Posterior cingulate gyrus (tissue), 11 donors: ENCODE data around the gene DNAJC16.
"Not testable (repeated sequence)": the region's sequence is repeated elsewhere in the genome, so short reads cannot be mapped to it uniquely, and the experiment has no call there.

Experiments
- DNase-seq, 10 donors: peaks; one replicate each; pipeline versions ENCODE4 v3.0.0 to v3.0.0-alpha.2; 2020 to 2021; ENCODE audit warnings: mixed read lengths in 3 of 10
- intact Hi-C: fragments of 100-400 bp; cut with DNase I; formaldehyde crosslinking; loops from one replicate; pipeline ENCODE4 v1.15.1; 2023

Gene DNAJC16

GRCh38 chr1:15575549-15576150 is 49.0 kb downstream of the DNAJC16 start:
- intact Hi-C loops, result no loop called here
- DNase-seq, result peak in 2 of 10 donors; percentile 11 to 52

GRCh38 chr1:15577691-15578090 is 51.0 kb downstream of the DNAJC16 start:
- DNase-seq, result peak in 2 of 10 donors; percentile 31 to 62

GRCh38 chr1:15578921-15579682 is 52.5 kb downstream of the DNAJC16 start:
- peak in 6 of 10 donors; percentile 17 to 85 (median 66) for DNase-seq
- intact Hi-C loops, result no loop called here

More at GRCh38 chr1:15577691-15578090, 51.0 kb downstream of the DNAJC16 start:
- intact Hi-C loops, result no loop called here

GRCh38 chr1:15579683-15580047 is 53.0 kb downstream of the DNAJC16 start:
- intact Hi-C loops, result no loop called here
- no peak for DNase-seq

GRCh38 chr1:15583016-15583706 is 56.5 kb downstream of the DNAJC16 start:
- intact Hi-C loops, result no loop called here

GRCh38 chr1:15584489-15585363 is 58.1 kb downstream of the DNAJC16 start, which contains the start of gene AGMAT:
Gene AGMAT, minus strand, starts transcription at chr1:15585051. Its CDS starts 84 bp downstream, at chr1:15584967.
- intact Hi-C loops, result no loop called here
- peak in 2 of 10 donors; percentile 72 to 83 for DNase-seq

More at GRCh38 chr1:15583016-15583706, 56.5 kb downstream of the DNAJC16 start:
- DNase-seq, result peak in 2 of 10 donors; percentile 67 to 75

- DNase-seq, result no peak
- intact Hi-C loops, result no loop called here
Observed at GRCh38 chr1:15592285-15592684, 65.6 kb downstream of the DNAJC16 start.

- DNase-seq, result no peak
- intact Hi-C loops, result no loop called here
Observed at GRCh38 chr1:15595809-15596617, 69.4 kb downstream of the DNAJC16 start.

- intact Hi-C loops, result no loop called here
Observed at GRCh38 chr1:15598436-15598835, 71.8 kb downstream of the DNAJC16 start.

GRCh38 chr1:15603050-15603965 is 76.7 kb downstream of the DNAJC16 start:
- intact Hi-C loops, result loop anchor here (1.0 to 5.0 kb wide), 2 partner anchors 14 to 76 kb away; partner anchors contain the start of genes DDI2 and DNAJC16

More at GRCh38 chr1:15598436-15598835, 71.8 kb downstream of the DNAJC16 start:
- DNase-seq, result no peak

GRCh38 chr1:15603966-15604282 is 77.3 kb downstream of the DNAJC16 start:
- DNase-seq, result not testable (repeated sequence)
- intact Hi-C loops, result loop anchor here (1.0 to 5.0 kb wide), 2 partner anchors 13 to 77 kb away; partner anchors contain the start of genes DDI2 and DNAJC16

More at GRCh38 chr1:15603050-15603965, 76.7 kb downstream of the DNAJC16 start:
- peak; percentile 95 to 100 (median 97) for DNase-seq

- intact Hi-C loops, result loop anchor here (5.0 kb wide), 1 partner anchor 77 kb away; the partner anchor contains the start of gene DNAJC16
- not testable (repeated sequence) for DNase-seq
Observed at GRCh38 chr1:15604400-15604799, 77.8 kb downstream of the DNAJC16 start.

GRCh38 chr1:15605398-15606383 is 79.0 kb downstream of the DNAJC16 start:
- intact Hi-C loops, result no loop called here
- DNase-seq, result no peak

GRCh38 chr1:15609631-15610030 is 83.0 kb downstream of the DNAJC16 start:
- intact Hi-C loops, result loop anchor here (10.0 kb wide), 1 partner anchor 75 kb away; the partner anchor contains the start of gene PLEKHM2
- no peak for DNase-seq

GRCh38 chr1:15610167-15610566 is 83.5 kb downstream of the DNAJC16 start:
- DNase-seq, result no peak
- intact Hi-C loops, result loop anchor here (10.0 kb wide), 1 partner anchor 75 kb away; the partner anchor contains the start of gene PLEKHM2

GRCh38 chr1:15616373-15617172 is 89.9 kb downstream of the DNAJC16 start:
- intact Hi-C loops, result loop anchor here (1.0 to 10.0 kb wide), 3 partner anchors 13 to 90 kb away; partner anchors contain the start of genes DNAJC16 and PLEKHM2
- DNase-seq, result no peak
